IPS DF 19.7 (cell line): ENCODE data around the gene TMCO4.
A peak's percentile ranks its signal among the peaks of the same experiment; 100 is the strongest.

Experiments used
- DNase-seq: peaks from one replicate; pipeline ENCODE4 v3.0.0-alpha.2; 2013; ENCODE audit warnings: low read depth, low spot score

Gene TMCO4

GRCh38 chr1:19658186-19658585 lies 141.5 kb downstream of the TMCO4 start:
- DNase-seq: no peak

DNA sequence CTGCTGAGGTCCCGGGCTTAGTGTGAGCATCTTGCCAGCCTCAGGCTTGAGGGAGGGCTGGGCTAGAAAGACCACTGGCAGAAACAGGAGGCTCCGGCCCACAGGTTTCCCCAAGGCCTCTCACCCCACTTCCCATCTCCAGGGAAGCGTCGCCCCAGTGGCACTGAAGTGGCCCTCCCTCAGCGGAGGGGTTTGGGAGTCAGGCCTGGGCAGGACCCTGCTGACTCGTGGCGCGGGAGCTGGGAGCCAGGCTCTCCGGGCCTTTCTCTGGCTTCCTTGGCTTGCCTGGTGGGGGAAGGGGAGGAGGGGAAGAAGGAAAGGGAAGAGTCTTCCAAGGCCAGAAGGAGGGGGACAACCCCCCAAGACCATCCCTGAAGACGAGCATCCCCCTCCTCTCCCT lies 142.2 kb downstream of the TMCO4 start:
- no peak for DNase-seq

DNA sequence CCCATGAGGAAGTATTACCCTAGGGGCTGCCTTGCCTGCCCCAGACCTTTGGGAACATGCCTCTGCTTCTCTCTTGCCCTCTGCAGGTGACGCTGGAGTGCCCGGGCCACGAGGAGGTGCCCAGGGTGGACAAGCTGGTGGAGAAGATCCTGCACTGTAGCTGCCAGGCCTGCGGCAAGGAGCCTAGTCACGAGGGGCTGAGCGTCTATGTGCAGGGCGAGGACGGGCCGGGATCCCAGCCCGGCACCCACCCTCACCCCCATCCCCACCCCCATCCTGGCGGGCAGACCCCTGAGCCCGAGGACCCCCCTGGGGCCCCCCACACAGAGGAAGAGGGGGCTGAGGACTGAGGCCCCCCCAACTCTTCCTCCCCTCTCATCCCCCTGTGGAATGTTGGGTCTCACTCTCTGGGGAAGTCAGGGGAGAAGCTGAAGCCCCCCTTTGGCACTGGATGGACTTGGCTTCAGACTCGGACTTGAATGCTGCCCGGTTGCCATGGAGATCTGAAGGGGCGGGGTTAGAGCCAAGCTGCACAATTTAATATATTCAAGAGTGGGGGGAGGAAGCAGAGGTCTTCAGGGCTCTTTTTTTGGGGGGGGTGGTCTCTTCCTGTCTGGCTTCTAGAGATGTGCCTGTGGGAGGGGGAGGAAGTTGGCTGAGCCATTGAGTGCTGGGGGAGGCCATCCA lies 142.8 kb downstream of the TMCO4 start:
- no peak for DNase-seq

GRCh38 chr1:19656134-19656779 lies 143.5 kb downstream of the TMCO4 start:
- DNase-seq: no peak

DNA sequence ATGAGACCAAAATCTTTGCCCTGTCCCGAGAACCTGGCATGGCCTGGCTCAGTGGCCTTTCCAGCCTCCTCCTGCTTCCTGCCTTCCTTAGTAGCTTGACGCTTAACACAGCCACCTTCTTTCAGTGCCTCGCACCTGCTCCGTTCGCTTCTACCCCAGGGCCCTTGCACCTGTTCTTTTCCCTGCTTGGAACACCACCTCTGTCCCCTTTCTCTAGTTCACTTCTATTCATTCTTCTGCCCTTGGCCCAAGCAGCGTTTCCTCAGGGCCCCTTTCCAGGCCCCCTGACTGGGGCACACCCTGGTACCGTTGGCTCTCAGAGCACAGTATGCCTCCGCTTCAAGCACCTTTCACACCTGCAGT lies 144.0 kb downstream of the TMCO4 start:
- no peak for DNase-seq

GRCh38 chr1:19654886-19655717 lies 144.6 kb downstream of the TMCO4 start:
- DNase-seq: no peak

DNA sequence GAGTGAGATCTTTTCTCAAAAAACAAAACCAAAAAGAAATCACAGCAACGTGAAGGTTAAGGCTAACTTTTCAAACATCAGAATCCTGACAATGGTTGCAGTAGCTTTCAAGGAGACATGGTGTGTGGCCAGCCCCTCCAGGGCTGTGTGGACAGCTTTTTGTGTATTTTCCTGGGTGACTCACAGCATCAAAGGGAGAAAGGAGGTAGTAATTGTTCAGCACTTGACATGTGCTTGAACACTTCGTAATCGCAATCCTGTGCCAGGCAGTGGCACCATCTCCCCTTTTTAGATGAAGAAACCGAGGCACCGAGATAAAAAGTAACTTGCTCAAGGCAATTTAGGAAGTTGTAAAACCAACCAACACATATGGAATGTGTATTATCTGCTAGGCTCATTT lies 145.3 kb downstream of the TMCO4 start:
- no peak for DNase-seq

DNA sequence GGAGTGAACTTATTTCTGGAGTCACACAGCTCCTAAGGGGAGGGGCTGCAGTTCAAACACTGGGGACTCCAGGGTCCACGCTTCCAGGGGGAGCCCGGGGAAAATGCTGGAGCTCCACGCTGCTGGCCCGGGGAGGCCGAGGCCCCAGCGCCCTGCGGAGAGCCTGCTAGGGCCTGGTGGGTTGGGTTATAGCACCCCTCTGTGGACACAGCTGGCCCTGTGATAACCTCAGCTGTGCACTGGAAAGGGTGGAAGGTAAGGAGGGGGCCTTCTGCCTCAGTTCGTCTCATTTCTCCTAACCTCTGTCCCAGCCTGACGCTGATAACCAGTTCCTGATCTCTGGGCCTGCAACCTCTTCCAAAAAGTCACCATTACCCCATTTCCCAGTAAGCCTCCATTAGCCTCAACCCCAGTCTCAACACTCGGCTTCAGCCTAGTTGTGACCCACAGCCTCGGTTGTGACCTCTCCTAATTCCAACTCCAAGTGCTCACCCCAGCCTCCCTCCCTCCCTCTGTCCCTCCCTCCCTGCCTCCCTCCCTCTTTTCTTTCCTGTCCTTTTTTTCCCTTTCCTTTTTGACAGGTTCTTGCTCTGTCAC lies 148.5 kb downstream of the TMCO4 start:
- DNase-seq: no peak

DNA sequence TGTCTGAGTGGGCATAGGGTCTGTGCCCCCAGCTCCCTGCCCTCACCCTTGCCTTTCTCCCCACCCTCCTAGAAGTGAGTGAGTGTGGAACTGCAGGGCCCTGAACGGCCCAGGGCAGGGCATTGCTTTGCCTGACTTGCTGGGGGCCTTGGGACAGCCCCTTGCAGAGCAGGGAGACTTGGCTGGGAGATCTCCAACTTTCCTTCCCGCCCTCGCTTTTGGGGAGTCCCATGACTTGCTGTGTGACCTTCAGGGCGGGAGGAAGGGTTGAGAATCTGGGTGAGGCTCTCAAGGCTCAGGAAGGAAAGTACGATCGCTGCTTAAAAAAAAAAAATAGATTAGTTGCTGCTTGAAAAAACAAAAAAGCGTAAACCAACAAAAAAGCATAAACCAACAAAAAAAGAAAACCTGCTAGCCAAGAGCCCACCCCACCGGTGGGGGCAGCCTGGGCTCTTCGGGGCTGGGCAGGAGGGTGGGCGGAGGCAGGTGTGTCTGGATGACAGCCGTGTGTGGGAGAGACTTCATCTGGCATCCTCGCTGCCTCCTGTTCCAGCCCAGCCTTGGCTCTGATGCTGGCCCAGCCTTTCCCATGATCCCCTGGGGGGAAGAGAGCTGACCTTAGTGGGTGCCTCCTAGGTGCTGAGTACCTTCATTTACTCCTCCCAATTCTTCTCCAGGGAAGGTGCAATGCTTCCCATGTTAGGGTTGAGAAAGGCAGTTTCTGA lies 149.1 kb downstream of the TMCO4 start:
- no peak for DNase-seq

- peak; percentile 77 for DNase-seq
These were observed 151.0 kb downstream of the TMCO4 start for GRCh38 chr1:19648689-19649088.

- no peak for DNase-seq
These were observed 151.5 kb downstream of the TMCO4 start for GRCh38 chr1:19648239-19648638.

GRCh38 chr1:19647643-19648042 lies 152.1 kb downstream of the TMCO4 start:
- no peak for DNase-seq

- DNase-seq: no peak
These were observed 153.1 kb downstream of the TMCO4 start for GRCh38 chr1:19646377-19647319.

DNA sequence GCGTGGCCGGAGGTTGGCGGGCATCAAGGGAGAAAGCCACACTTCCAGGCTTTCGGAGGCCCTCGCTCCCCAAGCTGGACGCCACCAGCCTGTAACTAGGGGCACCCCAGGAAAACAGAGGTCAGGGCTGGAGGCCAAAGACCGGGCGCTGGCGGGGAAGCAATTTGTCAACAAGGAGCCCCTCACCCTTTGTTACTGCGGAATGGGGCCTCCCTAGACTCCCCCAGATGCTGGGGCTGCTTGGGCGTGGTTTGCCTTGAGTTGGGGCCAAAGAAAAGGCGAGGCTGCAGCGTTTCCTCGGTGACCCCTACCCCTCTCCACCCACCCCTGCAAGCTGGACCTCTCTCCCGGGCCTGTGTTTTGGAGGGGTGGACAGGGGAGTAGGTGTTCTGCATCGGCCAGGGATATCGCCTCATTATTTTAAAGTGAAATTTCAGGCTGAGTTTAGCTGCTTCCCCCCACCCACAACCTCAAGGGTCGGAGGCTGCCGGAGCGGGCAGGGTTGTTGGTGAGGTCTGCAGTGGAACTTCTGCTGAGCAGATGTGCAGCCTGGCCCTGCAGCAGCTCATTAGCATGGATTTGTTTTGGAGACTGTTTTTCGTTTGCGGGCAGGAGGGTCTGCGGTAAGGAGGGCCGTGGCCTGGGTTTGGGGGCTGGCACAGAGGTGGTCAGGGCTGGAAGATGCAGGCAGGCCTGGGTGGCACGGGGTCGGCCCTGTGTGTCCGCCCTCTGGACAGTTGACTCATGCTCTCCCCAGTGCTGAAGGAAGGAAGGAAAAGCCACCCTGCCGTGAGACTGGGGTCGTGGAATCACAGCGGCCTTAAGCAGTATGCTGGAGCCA lies 154.1 kb downstream of the TMCO4 start:
- DNase-seq: no peak

GRCh38 chr1:19644681-19645410 lies 154.9 kb downstream of the TMCO4 start:
- DNase-seq: no peak

DNA sequence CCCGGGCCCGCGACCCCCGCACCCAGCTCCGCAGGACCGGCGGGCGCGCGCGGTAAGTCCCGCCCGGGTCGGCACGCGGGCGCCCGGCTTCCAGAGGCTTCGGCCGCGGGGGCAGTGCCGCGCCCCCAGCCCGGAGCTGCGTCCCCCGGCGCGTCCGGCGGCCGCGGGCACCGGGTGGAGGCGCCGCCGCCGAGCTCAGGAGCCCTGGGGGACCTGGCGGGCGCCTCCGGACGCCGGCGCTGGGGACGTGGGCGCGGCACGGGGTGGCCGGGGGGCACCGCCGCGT lies 155.4 kb downstream of the TMCO4 start:
- no peak for DNase-seq

DNA sequence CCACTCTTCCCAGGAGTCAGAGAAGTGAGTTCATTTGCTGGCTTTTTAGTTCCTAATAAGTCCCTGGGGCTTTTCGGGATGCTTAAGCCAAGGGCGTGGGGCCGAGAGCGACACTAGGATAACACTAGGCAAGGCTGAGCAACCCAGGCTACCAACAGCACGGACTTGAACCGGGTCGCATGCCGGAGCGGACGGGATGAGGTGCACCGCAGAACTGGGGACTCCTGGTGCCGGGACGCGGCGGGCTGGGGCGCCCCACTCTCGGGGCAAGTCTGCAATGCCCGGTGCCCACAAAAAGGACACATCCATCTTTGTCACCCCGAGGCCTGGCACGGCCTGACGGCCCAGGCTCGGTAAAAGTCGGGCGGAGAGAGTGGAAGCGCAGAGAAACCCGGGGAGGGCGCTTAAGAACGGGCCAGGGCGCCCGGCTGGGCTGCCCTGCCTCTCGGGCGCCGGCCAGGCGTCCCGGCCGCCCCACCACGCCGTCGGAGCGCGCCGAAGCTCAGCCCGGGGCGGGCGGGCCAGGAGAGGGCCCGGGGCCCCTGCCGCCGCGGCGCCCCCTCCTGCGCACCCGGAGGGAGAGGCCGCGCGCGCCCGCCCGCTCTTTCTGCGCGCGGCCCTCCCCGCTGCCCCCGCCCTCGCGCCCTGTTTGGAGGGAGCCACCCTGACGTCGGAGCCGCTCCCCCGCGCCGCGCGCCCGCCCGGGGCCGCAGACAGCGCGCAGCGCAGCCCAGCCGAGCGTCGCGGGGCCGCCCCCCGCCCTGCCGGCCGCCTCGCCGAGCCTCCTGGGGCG lies 155.9 kb downstream of the TMCO4 start, which contains the start of gene NBL1:
TSS of gene NBL1 (plus strand) at position 710 of the 793 bp plus-strand sequence. CDS start 10,720 bp downstream, outside the sequence.
- no peak for DNase-seq

DNA sequence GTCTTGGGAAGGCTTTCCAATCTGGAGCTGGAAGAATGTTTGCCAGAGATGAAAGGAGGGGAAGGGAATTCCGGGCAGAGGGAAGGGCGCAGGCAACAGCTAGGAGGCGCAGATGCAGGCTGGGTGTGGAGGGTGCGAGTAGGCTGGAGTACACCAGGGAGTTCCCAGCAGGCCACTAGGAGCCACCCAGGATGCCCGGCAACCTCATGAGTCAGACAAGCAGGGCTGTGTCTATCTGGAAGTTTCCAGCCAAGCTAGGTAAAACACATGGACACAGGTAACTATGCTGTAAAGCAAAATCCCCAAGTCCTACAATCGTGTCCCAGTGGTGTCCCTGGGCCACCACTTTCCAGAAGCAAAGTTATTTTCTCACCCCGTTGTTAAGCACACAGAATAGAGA lies 156.6 kb downstream of the TMCO4 start:
- no peak for DNase-seq
